Fibroblast of villous mesenchyme (primary cell): ENCODE data around the gene LRRC61. TPM values are rescaled to one million over a fixed set of nuclear protein-coding genes. Genes with fewer than 3 reads are reported as not detected.

ENCODE experiments used
- DNase-seq: peaks from one replicate; pipeline ENCODE4 v3.0.0-alpha.2; 2010; ENCODE audit warnings: low read depth
- H3K4me3 ChIP-seq: 2 replicates; pipeline ENCODE4 v1.5.1; 2011; ENCODE audit warnings: low read depth, mild to moderate bottlenecking, low read length
- total RNA-seq: library from RNA; depleted of rRNA; stranded (reverse); fragments of >200 nt; gene quantifications from 2 replicates; pipeline ENCODE4 v1.2.3, GENCODE V29; 2012
- TF ChIP-seq, protein P1 (sequence below): IDR thresholded peaks from 2 replicates; pipeline ENCODE4 v1.5.1; 2012; ENCODE audit warnings: low read depth, mild to moderate bottlenecking, low read length; ENCODE audit not compliant: insufficient read depth

LRRC61 gene
- total RNA-seq, 1 donor = 13.0 TPM

DNA sequence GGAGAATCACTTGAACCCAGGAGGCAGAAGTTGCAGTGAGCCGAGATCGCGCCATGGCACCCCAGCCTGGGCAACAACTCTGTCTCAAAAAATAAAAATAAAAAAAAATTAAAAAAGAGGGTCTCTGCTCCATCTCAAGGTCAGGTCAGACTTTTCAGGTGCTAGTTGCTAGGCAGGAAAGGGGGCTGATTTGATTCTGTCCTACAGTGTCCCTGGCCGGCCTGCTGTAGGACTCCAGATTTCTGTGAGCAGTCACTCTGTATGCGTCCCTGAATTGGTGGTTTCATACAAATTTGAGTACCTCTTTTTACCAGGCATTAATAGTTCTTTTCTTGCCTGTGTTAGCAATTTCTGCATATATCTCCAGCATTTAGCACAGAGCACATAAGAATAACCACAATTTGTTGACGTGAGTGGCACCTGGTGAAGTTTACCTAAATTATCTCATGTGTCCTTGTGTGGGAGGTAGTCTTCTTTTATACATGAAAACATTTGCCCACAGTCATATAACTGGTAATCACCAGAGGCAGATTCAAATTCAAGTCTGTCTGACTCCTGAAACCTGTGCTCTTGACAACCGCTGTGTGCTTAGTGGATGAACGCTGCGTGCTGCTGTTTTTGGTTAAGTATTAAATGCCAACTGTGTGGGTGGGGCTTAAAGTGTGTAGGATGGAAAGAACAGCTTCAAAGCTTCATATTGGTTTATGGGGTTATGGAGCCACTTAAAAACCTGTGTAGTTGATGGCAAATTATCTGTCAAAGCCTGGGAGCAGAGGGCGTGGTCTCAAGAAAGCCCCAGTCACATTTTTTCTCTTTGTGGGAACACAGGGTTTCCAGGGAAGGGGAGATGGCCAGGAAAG is 52.7 kb downstream of the LRRC61 start:
- DNase-seq = no peak
- TF ChIP-seq, protein P1, sequence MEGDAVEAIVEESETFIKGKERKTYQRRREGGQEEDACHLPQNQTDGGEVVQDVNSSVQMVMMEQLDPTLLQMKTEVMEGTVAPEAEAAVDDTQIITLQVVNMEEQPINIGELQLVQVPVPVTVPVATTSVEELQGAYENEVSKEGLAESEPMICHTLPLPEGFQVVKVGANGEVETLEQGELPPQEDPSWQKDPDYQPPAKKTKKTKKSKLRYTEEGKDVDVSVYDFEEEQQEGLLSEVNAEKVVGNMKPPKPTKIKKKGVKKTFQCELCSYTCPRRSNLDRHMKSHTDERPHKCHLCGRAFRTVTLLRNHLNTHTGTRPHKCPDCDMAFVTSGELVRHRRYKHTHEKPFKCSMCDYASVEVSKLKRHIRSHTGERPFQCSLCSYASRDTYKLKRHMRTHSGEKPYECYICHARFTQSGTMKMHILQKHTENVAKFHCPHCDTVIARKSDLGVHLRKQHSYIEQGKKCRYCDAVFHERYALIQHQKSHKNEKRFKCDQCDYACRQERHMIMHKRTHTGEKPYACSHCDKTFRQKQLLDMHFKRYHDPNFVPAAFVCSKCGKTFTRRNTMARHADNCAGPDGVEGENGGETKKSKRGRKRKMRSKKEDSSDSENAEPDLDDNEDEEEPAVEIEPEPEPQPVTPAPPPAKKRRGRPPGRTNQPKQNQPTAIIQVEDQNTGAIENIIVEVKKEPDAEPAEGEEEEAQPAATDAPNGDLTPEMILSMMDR = no peak
- no peak overlapping the region for H3K4me3 ChIP-seq

DNA sequence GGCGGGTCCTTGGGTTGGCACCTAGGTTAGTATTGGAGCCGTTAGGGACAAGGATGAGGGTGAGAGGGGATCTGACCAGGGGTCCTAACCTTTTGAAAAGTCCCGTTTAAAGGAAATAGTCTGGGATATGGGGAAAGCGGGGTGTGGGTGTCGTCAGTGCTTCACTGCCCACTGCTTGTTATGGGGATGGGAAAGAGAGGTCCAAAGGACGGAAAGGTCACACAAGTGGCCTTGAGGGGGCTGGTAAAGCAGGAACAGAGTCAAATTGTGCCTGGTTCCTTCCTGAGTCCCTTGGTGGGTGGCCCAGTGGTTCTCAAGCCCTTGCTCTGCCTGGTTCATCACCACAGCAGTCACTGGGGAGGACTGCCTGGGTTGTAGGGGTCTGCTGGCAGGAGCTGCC is 53.4 kb downstream of the LRRC61 start:
- H3K4me3 ChIP-seq = no peak overlapping the region
- TF ChIP-seq, protein P1 = no peak
- no peak for DNase-seq

DNA sequence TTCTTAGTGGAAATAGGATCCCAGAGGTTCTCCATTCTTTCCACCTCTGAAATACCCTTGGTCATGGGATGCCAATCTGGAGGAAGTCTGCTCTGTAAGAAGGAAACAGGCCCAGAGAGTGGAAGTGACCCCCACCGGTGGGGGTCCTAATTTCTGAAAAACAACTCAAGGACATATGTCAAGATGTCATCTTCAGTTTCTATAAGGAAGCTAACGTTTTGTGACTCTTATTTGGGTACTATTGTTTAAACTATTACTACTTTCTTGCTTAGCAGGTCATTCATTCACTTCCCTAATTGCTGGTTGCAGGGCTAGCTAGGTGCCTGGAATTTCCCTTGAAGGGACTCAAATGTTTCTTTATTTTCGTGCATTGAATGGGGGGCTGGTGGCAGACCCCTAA is 54.0 kb downstream of the LRRC61 start:
- H3K4me3 ChIP-seq = no peak overlapping the region
- DNase-seq = no peak
- TF ChIP-seq, protein P1 = no peak

DNA sequence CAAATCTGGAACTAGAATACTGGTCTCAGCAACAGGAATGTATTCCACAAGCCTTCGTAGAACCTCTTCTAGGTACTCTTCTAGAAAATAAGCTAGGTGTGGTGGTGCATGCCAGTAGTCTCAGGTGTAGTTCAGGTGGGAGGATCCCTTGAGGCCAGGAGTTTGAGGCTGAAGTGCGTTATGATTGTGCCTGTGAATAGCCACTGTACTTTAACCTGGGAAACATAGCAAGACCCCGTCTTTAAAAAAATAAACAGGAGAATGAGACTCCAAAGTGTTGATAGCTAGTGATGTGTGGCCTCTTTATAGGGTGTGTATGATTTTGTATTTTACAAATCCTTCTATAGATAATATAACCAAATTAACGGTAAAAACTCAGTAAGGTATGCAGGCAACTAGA is 54.5 kb downstream of the LRRC61 start:
- TF ChIP-seq, protein P1 = no peak
- DNase-seq = no peak

GRCh38 chr7:150378115-150378852 is 55.1 kb downstream of the LRRC61 start:
- TF ChIP-seq, protein P1 = peak; percentile 36
- DNase-seq = peak; percentile 74
- H3K4me3 ChIP-seq = peak overlapping the region; percentile 73

More for the DNA sequence above, 54.5 kb downstream of the LRRC61 start:
- no peak overlapping the region for H3K4me3 ChIP-seq

- TF ChIP-seq, protein P1 = no peak
- H3K4me3 ChIP-seq = peak within 1 kb of the TSS; percentile 88
- peak; percentile 93 for DNase-seq
Observed at GRCh38 chr7:150378853-150379440, 55.8 kb downstream of the LRRC61 start, which contains the start of gene ZNF775. TSS of gene ZNF775 (plus strand) at chr7:150379330. CDS start at chr7:150388471, 9,141 bp downstream.
